ENCODE results near the gene ARTN.

The ARTN gene

DNA sequence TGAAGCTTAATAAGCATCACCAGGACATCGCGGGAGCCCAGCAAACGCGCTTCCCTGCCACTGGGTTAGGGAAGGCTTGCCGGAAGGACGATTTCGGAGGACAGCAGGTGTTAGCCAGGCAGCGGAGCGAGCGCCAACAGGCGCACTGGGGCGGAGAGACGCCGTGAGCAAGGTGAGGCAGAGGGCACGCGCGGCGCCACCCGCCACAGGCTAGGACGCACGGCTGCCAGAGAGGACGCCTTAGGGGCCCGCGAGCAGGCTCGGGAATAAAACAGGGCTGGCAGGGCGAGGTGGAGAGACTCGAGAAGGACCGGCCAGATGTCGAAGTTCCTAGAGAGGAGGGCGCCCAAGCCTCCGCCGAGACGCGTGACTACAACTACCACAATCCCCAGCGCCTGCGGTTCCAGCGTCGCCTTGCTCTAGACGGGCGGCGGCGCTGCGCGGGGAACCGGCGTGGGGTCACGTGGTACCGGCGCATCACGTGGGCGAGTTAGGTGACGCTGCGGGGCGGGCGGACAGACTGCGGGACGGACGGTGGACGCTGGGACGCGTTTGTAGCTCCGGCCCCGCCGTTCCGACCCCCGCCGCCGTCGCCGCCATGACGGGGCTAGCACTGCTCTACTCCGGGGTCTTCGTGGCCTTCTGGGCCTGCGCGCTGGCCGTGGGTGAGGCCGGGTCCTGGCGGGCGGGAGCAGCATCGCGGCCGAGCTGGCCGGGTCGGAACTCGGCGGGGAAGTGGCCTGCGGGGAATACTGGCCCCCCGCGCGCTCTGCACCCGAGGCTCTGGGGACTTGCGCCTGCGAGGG, 41.0 kb downstream of the ARTN start, which contains the start of gene ATP6V0B:
Gene ATP6V0B (plus strand): TSS at position 518 of the 806 bp plus-strand sequence. CDS start 81 bp downstream, at position 599.
- DNase-seq, result peak; percentile 88

- DNase-seq, result peak; percentile 18
These were observed 41.8 kb downstream of the ARTN start for GRCh38 chr1:43975249-43975961.

DNA sequence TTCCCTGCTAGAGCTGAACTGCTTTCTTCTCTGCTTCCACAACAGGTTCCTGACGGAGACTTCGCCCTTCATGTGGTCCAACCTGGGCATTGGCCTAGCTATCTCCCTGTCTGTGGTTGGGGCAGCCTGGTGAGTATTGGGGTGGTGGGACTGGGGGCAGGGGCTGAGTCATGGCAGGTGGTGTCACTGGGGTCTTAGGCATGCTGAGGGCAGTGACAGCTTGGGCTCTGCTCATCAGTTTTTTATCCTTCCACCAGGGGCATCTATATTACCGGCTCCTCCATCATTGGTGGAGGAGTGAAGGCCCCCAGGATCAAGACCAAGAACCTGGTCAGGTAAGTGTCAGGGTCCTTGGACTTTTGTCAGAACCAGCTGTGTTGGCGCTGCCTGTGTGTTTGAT, 42.4 kb downstream of the ARTN start:
- DNase-seq, result no peak

GRCh38 chr1:43976890-43977289, 43.3 kb downstream of the ARTN start:
- DNase-seq, result no peak

GRCh38 chr1:43977376-43978263, 44.0 kb downstream of the ARTN start:
- DNase-seq, result no peak

DNA sequence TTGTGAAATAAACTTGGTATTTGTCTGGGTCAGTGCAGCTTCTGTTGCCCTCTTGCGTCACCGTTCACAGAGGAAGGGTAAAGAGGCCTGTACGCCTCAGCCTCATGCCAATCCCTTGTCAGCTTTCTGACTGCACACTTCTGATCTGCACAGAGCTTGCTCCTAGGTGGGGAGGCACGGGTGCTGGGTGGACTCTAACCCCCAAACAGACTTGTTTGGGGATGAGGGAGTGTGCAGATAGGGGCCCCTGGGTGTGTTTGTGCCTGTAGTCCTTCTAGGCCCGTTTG, 44.6 kb downstream of the ARTN start:
- no peak for DNase-seq

GRCh38 chr1:43978551-43979260, 45.1 kb downstream of the ARTN start, which contains the start of gene B4GALT2:
TSS of gene B4GALT2 (plus strand) at chr1:43979210. CDS start at chr1:43981161, 1,951 bp downstream.
- no peak for DNase-seq

- no peak for DNase-seq
These were observed 45.6 kb downstream of the ARTN start for GRCh38 chr1:43979261-43979527.

GRCh38 chr1:43979528-43980254, 46.1 kb downstream of the ARTN start:
- DNase-seq, result no peak

DNA sequence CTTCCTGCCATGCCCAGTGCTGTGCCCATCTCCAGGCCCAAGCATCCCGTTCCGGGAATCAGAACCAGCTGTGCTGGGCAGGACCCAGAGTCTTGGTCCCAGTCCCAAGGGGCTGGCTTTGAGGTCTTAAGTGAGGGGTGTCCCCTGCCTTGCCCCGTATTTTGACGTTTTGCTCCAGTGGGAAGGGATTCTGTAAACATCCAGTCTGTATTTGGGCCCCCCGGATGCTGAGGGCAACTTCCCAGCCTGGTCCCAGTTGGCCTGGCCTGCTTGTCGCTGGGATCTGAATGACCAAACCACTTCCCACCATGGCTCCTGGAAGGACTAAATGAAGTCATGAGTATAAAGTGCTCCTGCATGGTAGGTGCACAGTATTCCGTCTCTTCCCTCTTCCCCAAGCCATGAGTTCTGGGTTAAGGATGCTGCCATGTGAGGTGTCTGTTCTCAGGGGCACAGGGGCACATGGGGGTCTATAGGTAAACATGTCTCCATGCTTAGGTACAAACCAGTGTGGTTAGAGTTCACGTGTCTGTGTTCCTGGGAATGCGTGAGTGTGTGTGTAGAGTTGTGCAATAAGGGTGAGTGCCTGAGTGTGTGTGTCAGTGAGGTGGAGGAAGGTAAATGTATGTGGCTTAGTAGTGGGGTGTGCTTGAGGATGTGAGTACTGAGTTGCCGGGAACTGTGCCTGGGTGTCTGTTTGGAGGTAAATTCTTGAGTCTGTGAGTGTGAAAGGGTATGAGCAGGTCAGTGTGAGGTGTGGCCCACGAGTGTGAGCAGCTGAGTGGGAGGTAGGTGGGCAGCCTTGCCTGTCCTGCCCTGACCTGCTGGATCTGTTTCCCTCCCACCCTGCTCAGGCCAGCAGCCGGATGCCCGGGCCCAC, 46.9 kb downstream of the ARTN start:
- no peak for DNase-seq

GRCh38 chr1:43981135-43981491, 47.5 kb downstream of the ARTN start:
- DNase-seq, result no peak

GRCh38 chr1:43981636-43982035, 48.0 kb downstream of the ARTN start:
- DNase-seq, result no peak

DNA sequence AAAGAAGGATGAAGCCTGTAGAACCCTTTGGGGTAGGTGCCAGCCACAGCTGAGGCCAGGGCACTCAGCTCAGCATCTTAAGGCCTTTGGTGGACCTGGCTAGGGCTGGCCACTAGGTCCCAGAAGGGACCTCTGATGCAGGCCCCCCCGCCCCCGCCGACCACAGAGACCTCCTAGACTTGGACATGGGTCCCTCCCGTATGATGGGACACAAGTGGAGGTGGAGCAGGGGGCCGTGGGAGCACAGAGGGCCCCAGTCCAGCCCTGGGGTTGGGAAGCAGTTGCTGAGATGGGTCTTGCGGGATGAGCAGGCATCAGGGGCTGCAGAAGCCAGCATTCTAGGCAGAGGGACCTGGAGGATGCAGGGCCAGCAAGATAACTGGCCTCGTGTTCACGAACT, 48.6 kb downstream of the ARTN start:
- no peak for DNase-seq

DNA sequence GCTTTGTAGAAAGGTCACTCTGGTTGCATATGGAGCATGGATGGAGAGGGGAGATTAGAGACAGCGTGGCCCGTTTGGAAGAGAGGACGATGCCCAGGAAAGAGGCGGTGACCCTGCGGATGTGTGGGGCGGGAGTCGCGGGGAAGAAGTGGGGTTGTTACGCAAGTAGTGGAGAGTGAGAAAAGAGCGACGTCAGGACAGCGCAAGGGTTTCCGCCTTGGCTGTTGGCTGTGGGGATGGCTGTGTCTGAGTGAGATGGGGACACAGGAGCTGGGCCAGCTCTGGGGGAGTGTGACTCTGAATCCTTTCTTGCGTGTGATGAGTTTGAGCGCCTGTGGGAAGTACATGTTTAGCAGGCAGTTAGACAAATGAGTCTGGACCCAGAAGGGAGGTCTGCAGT, 49.2 kb downstream of the ARTN start:
- DNase-seq, result no peak

GRCh38 chr1:43983253-43983899, 49.8 kb downstream of the ARTN start:
- DNase-seq, result no peak

- no peak for DNase-seq
These were observed 51.3 kb downstream of the ARTN start for GRCh38 chr1:43984855-43985254.

GRCh38 chr1:43985984-43986595, 52.5 kb downstream of the ARTN start:
- DNase-seq, result no peak

GRCh38 chr1:43986712-43987111, 53.1 kb downstream of the ARTN start:
- no peak for DNase-seq
